ENCODE data around the gene SPINDOC. TPM values are rescaled to one million over a fixed set of nuclear protein-coding genes. Genes with fewer than 3 reads are reported as not detected.

The SPINDOC gene
- total RNA-seq, 1 experiment from 2014 or later, result 50.9 TPM

- TF ChIP-seq ZNF274 (IDR thresholded peaks at IDR 0.05; ENCODE audit: low read depth, low read length), result no peak
- no peak for TF ChIP-seq FOSL1 (IDR thresholded peaks at IDR 0.05; ENCODE audit: low read depth)
- TF ChIP-seq TCF7L2 (IDR thresholded peaks at IDR 0.05; ENCODE audit: borderline replicate concordance, extremely low read depth, insufficient read depth, insufficient read length), result no peak
- no peak for TF ChIP-seq ZFX (IDR thresholded peaks at IDR 0.05)
- no peak for TF ChIP-seq POLR2AphosphoS5 (IDR thresholded peaks at IDR 0.05; ENCODE audit: low read depth, low read length)
Observed at GRCh38 chr11:63763496-63764339, 49.5 kb upstream of the SPINDOC start (continued).

GRCh38 chr11:63764340-63764678, 48.9 kb upstream of the SPINDOC start:
- Histone ChIP-seq H3K4me1 (ENCODE audit: control insufficient read depth in 1 of 2, insufficient read depth in 2 of 2, low read length in 2 of 2) (peaks cover 10 to 20% of the 10 kb centered on the region in 2 experiments), H3K79me2 (ENCODE audit: insufficient read depth, low read length) (peaks cover 21% of the 10 kb centered on the region), H3K27me3 (ENCODE audit: insufficient read depth, low read length) (no peaks in the 10 kb centered on the region), H3K4me2 (ENCODE audit: low read length) (no peak overlapping the region), H2AFZ (ENCODE audit: low read depth, low read length, poor library complexity, severe bottlenecking) (no peak overlapping the region), H3K36me3 (ENCODE audit: control insufficient read depth in 1 of 2, insufficient read depth in 2 of 2, low read length in 2 of 2) (peaks cover 4 to 5% of the 10 kb centered on the region in 2 experiments; a peak in 2 of 4 replicates), H4K20me1 (ENCODE audit: insufficient read depth) (peaks cover 9% of the 10 kb centered on the region; the same call in 1 of the 2 replicates), H3K9ac (ENCODE audit: low read length) (no peak overlapping the region), H3K9me3 (ENCODE audit: control insufficient read depth in 1 of 2, insufficient read depth in 1 of 2, low read depth in 1 of 2, low read length in 2 of 2) (no peaks in the 10 kb centered on the region), H3K27ac (ENCODE audit: low read depth, low read length) (no peak overlapping the region), H3K4me3 (replicated peaks in 1 of 2; ENCODE audit: low read depth in 1 of 2, low read length in 2 of 2) (no peak overlapping the region), H3K9me2 (ENCODE audit: insufficient read depth) (no peaks in the 10 kb centered on the region)
- RAD21 ChIA-PET (ENCODE audit: low non-redundant PET in 1 of 2, low total read pairs in 2 of 2, uncharacterized antibody in 2 of 2, unreplicated experiment in 2 of 2), result no interaction called here
- no peak for ATAC-seq
- POLR2A ChIA-PET, result no interaction called here
- TF ChIP-seq ATF3 (IDR thresholded peaks at IDR 0.05) (no peak), ELF1 (IDR thresholded peaks at IDR 0.05; ENCODE audit: borderline replicate concordance, low read depth) (no peak), REST (IDR thresholded peaks at IDR 0.05; ENCODE audit: low read depth) (no peak), SP1 (IDR thresholded peaks at IDR 0.05; ENCODE audit: low read depth) (no peak), ZBTB33 (IDR thresholded peaks at IDR 0.05; ENCODE audit: extremely low read depth, insufficient replicate concordance, low read length) (no peak), RAD21 (IDR thresholded peaks at IDR 0.05; ENCODE audit: low read depth) (no peak), JUND (IDR thresholded peaks at IDR 0.05) (no peak), EGR1 (IDR thresholded peaks at IDR 0.05; ENCODE audit: low read depth) (no peak), YY1 (IDR thresholded peaks at IDR 0.05; ENCODE audit: extremely low read depth, insufficient replicate concordance, low read depth, low read length) (no peak), POLR2AphosphoS5 (IDR thresholded peaks at IDR 0.05; ENCODE audit: low read depth, low read length) (no peak), TCF7L2 (IDR thresholded peaks at IDR 0.05; ENCODE audit: borderline replicate concordance, extremely low read depth, insufficient read depth, insufficient read length) (no peak), SRF (IDR thresholded peaks at IDR 0.05; ENCODE audit: low read depth) (no peak), CTCF (IDR thresholded peaks at IDR 0.05 in 2 of 3, conservative IDR thresholded peaks at IDR 0.05 in 1 of 3; ENCODE audit: borderline replicate concordance in 1 of 3, insufficient read depth in 1 of 3, low read depth in 2 of 3, low read length in 2 of 3) (no peak), CEBPB (IDR thresholded peaks at IDR 0.05; ENCODE audit: low read depth) (no peak)
- intact Hi-C loops (cut with micrococcal nuclease), result no loop called here
- no TSS peak for BruUV-seq (replicated peaks)
- CTCF ChIA-PET, result no interaction called here
- DNase-seq (ENCODE audit: low read depth, low spot score), result no peak
